HCT116 (cell line): Measurements from ENCODE around the gene ANKRD10.
"Not testable (repeated sequence)": the region's sequence is repeated elsewhere in the genome, so short reads cannot be mapped to it uniquely, and the experiment has no call there.

ENCODE experiments used
- CBX3 ChIP-seq: IDR thresholded peaks from 2 replicates; pipeline ENCODE4 v1.6.1; 2012; ENCODE audit warnings: low read depth
- CEBPB ChIP-seq: IDR thresholded peaks from 2 replicates; pipeline ENCODE4 v1.6.1; 2012; ENCODE audit warnings: low read depth
- EGR1 ChIP-seq: IDR thresholded peaks from 2 replicates; pipeline ENCODE4 v1.6.1; 2012; ENCODE audit warnings: low read depth
- EZH2 ChIP-seq: fragments of 200-600 bp; sonication (generic); IDR thresholded peaks from 2 replicates; pipeline ENCODE4 v1.6.1; 2017; ENCODE audit warnings: antibody characterized with exemption, mixed run types
- EZH2phosphoT487 ChIP-seq: fragments of 200-600 bp; IDR thresholded peaks from 2 replicates; pipeline ENCODE4 v1.6.1; 2018; ENCODE audit warnings: antibody characterized with exemption, borderline replicate concordance
- JUND ChIP-seq: IDR thresholded peaks from 2 replicates; pipeline ENCODE4 v1.6.1; 2012
- POLR2A ChIP-seq: IDR thresholded peaks from 2 replicates; pipeline ENCODE4 v1.7.0; 2011; ENCODE audit warnings: borderline replicate concordance; ENCODE audit not compliant: insufficient read depth, insufficient read length; ENCODE audit errors: extremely low read depth
- POLR2AphosphoS5 ChIP-seq: IDR thresholded peaks from 2 replicates; pipeline ENCODE4 v1.6.1; 2011; ENCODE audit warnings: mild to moderate bottlenecking, low read depth, low read length, moderate library complexity
- REST ChIP-seq: IDR thresholded peaks from 2 replicates; pipeline ENCODE4 v1.6.1; 2012; ENCODE audit warnings: low read depth
- SP1 ChIP-seq: IDR thresholded peaks from 2 replicates; pipeline ENCODE4 v1.6.1; 2012; ENCODE audit warnings: low read depth
- ZBTB33 ChIP-seq: IDR thresholded peaks from 2 replicates; pipeline ENCODE4 v1.6.1; 2011; ENCODE audit warnings: mild to moderate bottlenecking, low read length, moderate library complexity; ENCODE audit not compliant: insufficient replicate concordance; ENCODE audit errors: extremely low read depth
- ZNF274 ChIP-seq: fragments of 200-500 bp; sonication (Bioruptor generic); IDR thresholded peaks from 2 replicates; pipeline ENCODE4 v1.6.1; 2014; ENCODE audit warnings: mild to moderate bottlenecking, low read depth, low read length, inconsistent platforms
- TF ChIP-seq, protein P1 (sequence below), 3 experiments: fragments of 200-600 bp in 1 of 3; sonication (generic) in 1 of 3; IDR thresholded peaks in 2 of 3; conservative IDR thresholded peaks in 1 of 3; 2 replicates each; pipeline ENCODE4 v1.5.1; 2012 to 2017; ENCODE audit warnings: low read depth in 2 of 3, low read length in 2 of 3, antibody characterized with exemption in 1 of 3, borderline replicate concordance in 1 of 3, control low read depth in 1 of 3, mild to moderate bottlenecking in 1 of 3, mixed read lengths in 1 of 3, mixed run types in 1 of 3, moderate library complexity in 1 of 3; ENCODE audit not compliant: insufficient read depth in 1 of 3
- TF ChIP-seq, protein P2 (sequence below): IDR thresholded peaks from 2 replicates; pipeline ENCODE4 v1.6.1; 2012

GRCh38 chr13:110952135-110952534, 37.3 kb upstream of the ANKRD10 start:
- TF ChIP-seq, protein P1, sequence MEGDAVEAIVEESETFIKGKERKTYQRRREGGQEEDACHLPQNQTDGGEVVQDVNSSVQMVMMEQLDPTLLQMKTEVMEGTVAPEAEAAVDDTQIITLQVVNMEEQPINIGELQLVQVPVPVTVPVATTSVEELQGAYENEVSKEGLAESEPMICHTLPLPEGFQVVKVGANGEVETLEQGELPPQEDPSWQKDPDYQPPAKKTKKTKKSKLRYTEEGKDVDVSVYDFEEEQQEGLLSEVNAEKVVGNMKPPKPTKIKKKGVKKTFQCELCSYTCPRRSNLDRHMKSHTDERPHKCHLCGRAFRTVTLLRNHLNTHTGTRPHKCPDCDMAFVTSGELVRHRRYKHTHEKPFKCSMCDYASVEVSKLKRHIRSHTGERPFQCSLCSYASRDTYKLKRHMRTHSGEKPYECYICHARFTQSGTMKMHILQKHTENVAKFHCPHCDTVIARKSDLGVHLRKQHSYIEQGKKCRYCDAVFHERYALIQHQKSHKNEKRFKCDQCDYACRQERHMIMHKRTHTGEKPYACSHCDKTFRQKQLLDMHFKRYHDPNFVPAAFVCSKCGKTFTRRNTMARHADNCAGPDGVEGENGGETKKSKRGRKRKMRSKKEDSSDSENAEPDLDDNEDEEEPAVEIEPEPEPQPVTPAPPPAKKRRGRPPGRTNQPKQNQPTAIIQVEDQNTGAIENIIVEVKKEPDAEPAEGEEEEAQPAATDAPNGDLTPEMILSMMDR (IDR thresholded peaks at IDR 0.05 in 2 of 3, conservative IDR thresholded peaks at IDR 0.05 in 1 of 3; ENCODE audit: borderline replicate concordance in 1 of 3, insufficient read depth in 1 of 3, low read depth in 2 of 3, low read length in 2 of 3), result not testable (repeated sequence)
- not testable (repeated sequence) for TF ChIP-seq POLR2A, POLR2AphosphoS5, EZH2phosphoT487, ZBTB33, EZH2, EGR1, CEBPB, REST, JUND, SP1, CBX3, ZNF274
- TF ChIP-seq, protein P2, sequence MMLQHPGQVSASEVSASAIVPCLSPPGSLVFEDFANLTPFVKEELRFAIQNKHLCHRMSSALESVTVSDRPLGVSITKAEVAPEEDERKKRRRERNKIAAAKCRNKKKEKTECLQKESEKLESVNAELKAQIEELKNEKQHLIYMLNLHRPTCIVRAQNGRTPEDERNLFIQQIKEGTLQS, result not testable (repeated sequence)
